NCI-H1930 (cell line): ENCODE data around the gene SLC9A9.

Experiments used
- DNase-seq, 2 experiments: peaks; one replicate each; lab custom pipeline; 2025; lab: John Stamatoyannopoulos, UW

Gene SLC9A9

GRCh38 chr3:143843587-143843986 lies 4.7 kb downstream of the SLC9A9 start:
- no peak for DNase-seq

GRCh38 chr3:143840636-143841035 lies 7.6 kb downstream of the SLC9A9 start:
- no peak for DNase-seq

GRCh38 chr3:143839980-143840379 lies 8.3 kb downstream of the SLC9A9 start:
- no peak for DNase-seq

GRCh38 chr3:143837076-143837475 lies 11.2 kb downstream of the SLC9A9 start:
- no peak for DNase-seq

GRCh38 chr3:143835312-143835711 lies 13.0 kb downstream of the SLC9A9 start:
- DNase-seq: no peak

- DNase-seq: no peak
These were observed 15.8 kb downstream of the SLC9A9 start for GRCh38 chr3:143832433-143832832.

GRCh38 chr3:143831994-143832393 lies 16.3 kb downstream of the SLC9A9 start:
- no peak for DNase-seq

GRCh38 chr3:143831208-143831607 lies 17.1 kb downstream of the SLC9A9 start:
- DNase-seq: no peak

- DNase-seq: no peak
These were observed 17.5 kb downstream of the SLC9A9 start for GRCh38 chr3:143830786-143831185.

GRCh38 chr3:143830063-143830462 lies 18.2 kb downstream of the SLC9A9 start:
- DNase-seq: no peak

GRCh38 chr3:143827425-143827824 lies 20.8 kb downstream of the SLC9A9 start:
- DNase-seq: no peak

- no peak for DNase-seq
These were observed 22.0 kb downstream of the SLC9A9 start for GRCh38 chr3:143826296-143826695.

- no peak for DNase-seq
These were observed 22.8 kb downstream of the SLC9A9 start for GRCh38 chr3:143825513-143825912.

- DNase-seq: no peak
These were observed 23.4 kb downstream of the SLC9A9 start for GRCh38 chr3:143824735-143825385.

GRCh38 chr3:143822798-143823197 lies 25.5 kb downstream of the SLC9A9 start:
- DNase-seq: no peak

GRCh38 chr3:143822374-143822773 lies 25.9 kb downstream of the SLC9A9 start:
- DNase-seq: no peak

- DNase-seq: no peak
These were observed 26.4 kb downstream of the SLC9A9 start for GRCh38 chr3:143821862-143822261.

GRCh38 chr3:143820466-143821221 lies 27.6 kb downstream of the SLC9A9 start:
- DNase-seq: no peak

GRCh38 chr3:143819890-143820289 lies 28.4 kb downstream of the SLC9A9 start:
- DNase-seq: no peak

- DNase-seq: no peak
These were observed 33.8 kb downstream of the SLC9A9 start for GRCh38 chr3:143814443-143814889.

- DNase-seq: no peak
These were observed 35.8 kb downstream of the SLC9A9 start for GRCh38 chr3:143812481-143812880.

- no peak for DNase-seq
These were observed 36.7 kb downstream of the SLC9A9 start for GRCh38 chr3:143811602-143812001.

- no peak for DNase-seq
These were observed 37.4 kb downstream of the SLC9A9 start for GRCh38 chr3:143810953-143811265.
